Peyer's patch (tissue), 4 donors: ENCODE data around the gene NKD1.

Source experiments
- CTCF ChIP-seq, 6 experiments: fragments of 450-650 bp in 4 of 6; fragments of 200-600 bp in 2 of 6; sonication (generic) in 1 of 6; IDR thresholded peaks; one replicate each; pipeline ENCODE4 v1.5.1; 2017 to 2019; ENCODE audit warnings: antibody characterized with exemption in 6 of 6, mild to moderate bottlenecking in 3 of 6, moderate library complexity in 1 of 6
- POLR2A ChIP-seq, 2 donors: fragments of 450-650 bp; IDR thresholded peaks; one replicate each; pipeline ENCODE4 v1.5.1; 2017; ENCODE audit warnings: antibody characterized with exemption in 2 of 2, mild to moderate bottlenecking in 2 of 2, moderate library complexity in 2 of 2

GRCh38 chr16:50613964-50614474 lies 65.8 kb downstream of the NKD1 start:
- TF ChIP-seq CTCF (IDR thresholded peaks at IDR 0.05): no peak
- TF ChIP-seq POLR2A (IDR thresholded peaks at IDR 0.05): no peak
